DND-41 (cell line): ENCODE results near the gene EPX.

Experiments
- ATAC-seq: fragments of 200-7000 bp; cut with Tn5 transposase; 3 replicates; pipeline ENCODE4 v1.9.1; 2021; ENCODE audit warnings: low read depth; ENCODE audit not compliant: insufficient read depth
- DNase-seq: peaks from one replicate; pipeline ENCODE4 v3.0.0-alpha.2; 2020
- H2AFZ ChIP-seq: 2 replicates; pipeline ENCODE4 v1.6.0; 2012; ENCODE audit warnings: low read depth, low read length
- H3K27ac ChIP-seq: 2 replicates; pipeline ENCODE4 v1.5.1; 2012; ENCODE audit warnings: low read length, inconsistent platforms
- H3K27me3 ChIP-seq: fragments of 200-600 bp; sonication (generic); 2 replicates; pipeline ENCODE4 v1.6.0; 2012; ENCODE audit warnings: low read length, mild to moderate bottlenecking, inconsistent platforms; ENCODE audit not compliant: insufficient read depth, poor library complexity
- H3K36me3 ChIP-seq: 2 replicates; pipeline ENCODE4 v1.5.1; 2012; ENCODE audit warnings: low read length, inconsistent platforms; ENCODE audit not compliant: insufficient read depth
- H3K4me1 ChIP-seq: 2 replicates; pipeline ENCODE4 v1.5.1; 2012; ENCODE audit warnings: mild to moderate bottlenecking, low read length; ENCODE audit not compliant: insufficient read depth
- H3K4me2 ChIP-seq: 2 replicates; pipeline ENCODE4 v1.6.0; 2012; ENCODE audit warnings: mild to moderate bottlenecking, moderate library complexity, low read length, inconsistent platforms; ENCODE audit not compliant: insufficient read depth
- H3K4me3 ChIP-seq, 2 experiments: fragments of 200-600 bp in 1 of 2; shearing (Covaris generic) in 1 of 2; 2 replicates each; pipeline ENCODE4 v1.5.1; 2012 to 2016; ENCODE audit warnings: inconsistent platforms in 2 of 2, low read length in 2 of 2, mild to moderate bottlenecking in 2 of 2, low read depth in 1 of 2, moderate library complexity in 1 of 2
- H3K79me2 ChIP-seq: 2 replicates; pipeline ENCODE4 v1.6.0; 2012; ENCODE audit warnings: low read length, inconsistent platforms; ENCODE audit not compliant: insufficient read depth
- H3K9ac ChIP-seq: 2 replicates; pipeline ENCODE4 v1.6.0; 2012; ENCODE audit warnings: low read depth, mild to moderate bottlenecking, inconsistent platforms, low read length, moderate library complexity
- H3K9me3 ChIP-seq: 2 replicates; pipeline ENCODE4 v1.5.1; 2012; ENCODE audit warnings: low read length, moderate library complexity, mild to moderate bottlenecking, inconsistent platforms; ENCODE audit not compliant: insufficient read depth, severe bottlenecking
- H4K20me1 ChIP-seq: 2 replicates; pipeline ENCODE4 v1.6.0; 2012; ENCODE audit warnings: low read length; ENCODE audit not compliant: insufficient read depth
- CTCF ChIP-seq: IDR thresholded peaks from 2 replicates; pipeline ENCODE4 v1.5.1; 2012; ENCODE audit warnings: borderline replicate concordance, low read length, moderate library complexity, mild to moderate bottlenecking; ENCODE audit not compliant: poor library complexity, severe bottlenecking; ENCODE audit errors: extremely low read depth
- EZH2 ChIP-seq: IDR thresholded peaks from 3 replicates; pipeline ENCODE4 v1.6.1; 2012; ENCODE audit warnings: borderline replicate concordance, low read depth, mild to moderate bottlenecking, moderate library complexity, low read length, inconsistent platforms; ENCODE audit not compliant: severe bottlenecking

EPX gene

GRCh38 chr17:58156839-58157803 is 35.4 kb upstream of the EPX start:
- H4K20me1 ChIP-seq = no peaks in the 10 kb centered on the region
- H3K27me3 ChIP-seq = peaks cover 9% of the 10 kb centered on the region
- H3K4me2 ChIP-seq = no peak overlapping the region
- H3K36me3 ChIP-seq = no peaks in the 10 kb centered on the region
- no peak overlapping the region for H3K9ac ChIP-seq
- H3K79me2 ChIP-seq = no peaks in the 10 kb centered on the region
- DNase-seq (no peak), ATAC-seq (no peak)
- H3K9me3 ChIP-seq = no peaks in the 10 kb centered on the region
- no peak overlapping the region for H3K27ac ChIP-seq
- no peak for TF ChIP-seq CTCF
- TF ChIP-seq EZH2 = no peak
- no peak overlapping the region for H2AFZ ChIP-seq
- H3K4me3 ChIP-seq = no peak overlapping the region
- H3K4me1 ChIP-seq = peaks cover 16% of the 10 kb centered on the region

GRCh38 chr17:58158181-58158580 is 34.3 kb upstream of the EPX start:
- no peak overlapping the region for H3K4me2 ChIP-seq
- no peaks in the 10 kb centered on the region for H3K36me3 ChIP-seq
- peaks cover 13% of the 10 kb centered on the region for H3K27me3 ChIP-seq
- DNase-seq (no peak), ATAC-seq (no peak)
- H3K79me2 ChIP-seq = no peaks in the 10 kb centered on the region
- peaks cover 6% of the 10 kb centered on the region for H3K4me1 ChIP-seq
- TF ChIP-seq EZH2 (no peak), CTCF (no peak)
- no peak overlapping the region for H3K27ac ChIP-seq
- no peaks in the 10 kb centered on the region for H4K20me1 ChIP-seq
- no peaks in the 10 kb centered on the region for H3K9me3 ChIP-seq
- no peak overlapping the region for H2AFZ ChIP-seq
- H3K4me3 ChIP-seq = no peak overlapping the region
- no peak overlapping the region for H3K9ac ChIP-seq

- H3K79me2 ChIP-seq = no peaks in the 10 kb centered on the region
- H3K27me3 ChIP-seq = peaks cover 17% of the 10 kb centered on the region
- TF ChIP-seq EZH2 (no peak), CTCF (no peak)
- no peak overlapping the region for H3K27ac ChIP-seq
- H4K20me1 ChIP-seq = no peaks in the 10 kb centered on the region
- no peak overlapping the region for H2AFZ ChIP-seq
- H3K4me2 ChIP-seq = no peak overlapping the region
- no peak overlapping the region for H3K4me3 ChIP-seq
- H3K4me1 ChIP-seq = no peaks in the 10 kb centered on the region
- H3K9ac ChIP-seq = no peak overlapping the region
- no peaks in the 10 kb centered on the region for H3K36me3 ChIP-seq
- no peaks in the 10 kb centered on the region for H3K9me3 ChIP-seq
- no peak for DNase-seq
- ATAC-seq = no peak
Measured at GRCh38 chr17:58161566-58161965, 31.0 kb upstream of the EPX start.
